ENCODE measurements around the gene UBASH3B.

DNA sequence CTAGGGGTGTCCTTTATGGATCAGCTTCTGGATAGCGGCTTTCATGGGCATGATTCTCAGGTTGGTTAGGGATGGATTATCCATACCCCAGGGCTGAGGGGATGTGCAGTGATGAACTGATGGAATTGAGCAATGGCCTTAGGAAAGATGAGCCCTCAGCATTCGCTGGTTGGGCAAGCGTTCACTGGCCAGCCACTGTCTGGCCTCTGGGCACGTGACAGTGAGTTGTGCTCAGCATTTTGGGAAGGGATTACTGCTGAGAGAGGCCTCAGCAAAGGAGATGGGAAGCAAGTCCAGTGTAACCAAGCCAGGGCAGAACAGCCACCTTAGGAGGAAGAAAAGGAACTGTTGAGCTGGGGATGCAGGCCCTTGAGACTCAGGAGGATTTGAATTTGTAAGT is 17.4 kb downstream of the UBASH3B start:
- TF ChIP-seq, protein P1, sequence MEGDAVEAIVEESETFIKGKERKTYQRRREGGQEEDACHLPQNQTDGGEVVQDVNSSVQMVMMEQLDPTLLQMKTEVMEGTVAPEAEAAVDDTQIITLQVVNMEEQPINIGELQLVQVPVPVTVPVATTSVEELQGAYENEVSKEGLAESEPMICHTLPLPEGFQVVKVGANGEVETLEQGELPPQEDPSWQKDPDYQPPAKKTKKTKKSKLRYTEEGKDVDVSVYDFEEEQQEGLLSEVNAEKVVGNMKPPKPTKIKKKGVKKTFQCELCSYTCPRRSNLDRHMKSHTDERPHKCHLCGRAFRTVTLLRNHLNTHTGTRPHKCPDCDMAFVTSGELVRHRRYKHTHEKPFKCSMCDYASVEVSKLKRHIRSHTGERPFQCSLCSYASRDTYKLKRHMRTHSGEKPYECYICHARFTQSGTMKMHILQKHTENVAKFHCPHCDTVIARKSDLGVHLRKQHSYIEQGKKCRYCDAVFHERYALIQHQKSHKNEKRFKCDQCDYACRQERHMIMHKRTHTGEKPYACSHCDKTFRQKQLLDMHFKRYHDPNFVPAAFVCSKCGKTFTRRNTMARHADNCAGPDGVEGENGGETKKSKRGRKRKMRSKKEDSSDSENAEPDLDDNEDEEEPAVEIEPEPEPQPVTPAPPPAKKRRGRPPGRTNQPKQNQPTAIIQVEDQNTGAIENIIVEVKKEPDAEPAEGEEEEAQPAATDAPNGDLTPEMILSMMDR (IDR thresholded peaks at IDR 0.05) = no peak
- TF ChIP-seq POLR2A (IDR thresholded peaks at IDR 0.05) = no peak
